Keratinocyte (primary cell): ENCODE measurements around the gene PARP14.

Experiments used
- CTCF ChIP-seq, 3 experiments: IDR thresholded peaks in 1 of 3; conservative IDR thresholded peaks in 1 of 3; optimal IDR thresholded peaks in 1 of 3; 2 replicates in 2 of 3; 3 replicates in 1 of 3; pipeline versions ENCODE3 to v1.5.1; 2011; ENCODE audit warnings: low read length in 3 of 3, mild to moderate bottlenecking in 3 of 3, moderate library complexity in 2 of 3, control low read depth in 1 of 3, inconsistent platforms in 1 of 3; ENCODE audit not compliant: insufficient read depth in 2 of 3; ENCODE audit errors: extremely low read depth in 1 of 3
- EZH2 ChIP-seq: IDR thresholded peaks from one replicate; pipeline ENCODE4 v1.6.1; 2012; ENCODE audit warnings: inconsistent platforms, mild to moderate bottlenecking, low read length, moderate library complexity

- TF ChIP-seq CTCF (optimal IDR thresholded peaks at IDR 0.05 in 1 of 3, IDR thresholded peaks at IDR 0.05 in 1 of 3, conservative IDR thresholded peaks at IDR 0.05 in 1 of 3; ENCODE audit: extremely low read depth in 1 of 3, insufficient read depth in 2 of 3, low read length in 3 of 3) (no peak), EZH2 (no peak)
Observed at GRCh38 chr3:122636697-122637096, 43.9 kb upstream of the PARP14 start.
